Endothelial cell of umbilical vein (primary cell): ENCODE measurements around the gene PLCD3. TPM values are rescaled to one million over a fixed set of nuclear protein-coding genes. Genes with fewer than 3 reads are reported as not detected.

Experiments used
- BruUV-seq: library from RNA; stranded (reverse); fragments of 400-500 nt; replicated peaks from 2 replicates; lab custom pipeline; 2021; lab: Mats Ljungman, UMichigan
- CTCF ChIA-PET: fragments of 300-600, 350-600 bp; sonication (Branson Sonifier 250); formaldehyde crosslinking; loops from one replicate; lab custom pipeline; 2021; ENCODE audit warnings: antibody characterized with exemption, inconsistent platforms; lab: Charles Lee
- POLR2A ChIA-PET: fragments of 300-600, 350-600 bp; sonication (Branson Sonifier 250); formaldehyde crosslinking; loops from one replicate; lab custom pipeline; 2021; ENCODE audit warnings: antibody characterized with exemption, inconsistent platforms; lab: Charles Lee
- DNase-seq: peaks from one replicate; pipeline ENCODE4 v3.0.0-alpha.2; 2011; ENCODE audit warnings: low read depth, low spot score
- FAIRE-seq: peaks from 2 replicates; lab custom pipeline; 2011; peaks lifted over from hg19 to GRCh38; lab: Jason Lieb, UNC
- H2AFZ ChIP-seq: 2 replicates; pipeline ENCODE4 v1.6.0; 2012; ENCODE audit warnings: low read depth, low read length, control low read depth, inconsistent platforms
- H3K27ac ChIP-seq: 2 replicates; pipeline ENCODE4 v1.5.1; 2011; ENCODE audit warnings: low read depth, mild to moderate bottlenecking, control low read depth, low read length, moderate library complexity; ENCODE audit not compliant: insufficient read depth
- H3K27me3 ChIP-seq, 2 experiments: 2 replicates each; pipeline versions ENCODE4 v1.6.0 to v1.6.1; 2011; ENCODE audit warnings: low read length in 2 of 2, mixed read lengths in 1 of 2; ENCODE audit not compliant: control insufficient read depth in 2 of 2, insufficient read depth in 2 of 2
- H3K36me3 ChIP-seq, 2 experiments: 2 replicates in 1 of 2; 3 replicates in 1 of 2; pipeline ENCODE4 v1.5.1; 2011; ENCODE audit warnings: low read length in 2 of 2, mild to moderate bottlenecking in 1 of 2, moderate library complexity in 1 of 2; ENCODE audit not compliant: control insufficient read depth in 2 of 2, insufficient read depth in 2 of 2; ENCODE audit errors: extremely low read depth in 1 of 2
- H3K4me1 ChIP-seq: 3 replicates; pipeline ENCODE4 v1.5.1; 2011; ENCODE audit warnings: mild to moderate bottlenecking, low read length; ENCODE audit not compliant: control insufficient read depth, insufficient read depth; ENCODE audit errors: extremely low read depth
- H3K4me2 ChIP-seq: 2 replicates; pipeline ENCODE4 v1.6.1; 2011; ENCODE audit warnings: low read length, control low read depth, mixed read lengths; ENCODE audit not compliant: insufficient read depth
- H3K4me3 ChIP-seq, 3 experiments: fragments of 200-600 bp in 1 of 3; sonication (generic), shearing (Covaris generic) in 1 of 3; replicated peaks in 1 of 3; 2 replicates each; pipeline ENCODE4 v1.5.1; 2011 to 2016; ENCODE audit warnings: control low read depth in 3 of 3, low read length in 3 of 3, mild to moderate bottlenecking in 2 of 3, inconsistent platforms in 1 of 3, low read depth in 1 of 3, moderate library complexity in 1 of 3; ENCODE audit not compliant: insufficient read depth in 1 of 3
- H3K79me2 ChIP-seq: 2 replicates; pipeline ENCODE4 v1.6.0; 2012; ENCODE audit warnings: low read length, inconsistent platforms; ENCODE audit not compliant: control insufficient read depth, insufficient read depth
- H3K9ac ChIP-seq: replicated peaks from 2 replicates; pipeline ENCODE3; 2011; ENCODE audit warnings: low read length, control low read depth; ENCODE audit not compliant: insufficient read depth; ENCODE audit errors: extremely low read depth
- H3K9me1 ChIP-seq: replicated peaks from 3 replicates; pipeline ENCODE4 v1.6.0; 2011; ENCODE audit warnings: mild to moderate bottlenecking, low read length; ENCODE audit not compliant: control insufficient read depth, insufficient read depth; ENCODE audit errors: extremely low read depth
- H3K9me3 ChIP-seq: replicated peaks from 2 replicates; pipeline ENCODE4 v1.5.1; 2012; ENCODE audit warnings: low read length, inconsistent platforms; ENCODE audit not compliant: control insufficient read depth, insufficient read depth
- H4K20me1 ChIP-seq: replicated peaks from 2 replicates; pipeline ENCODE3; 2011; ENCODE audit warnings: mild to moderate bottlenecking, low read length; ENCODE audit not compliant: control insufficient read depth, insufficient read depth; ENCODE audit errors: extremely low read depth
- POLR2AphosphoS5 ChIP-seq: IDR thresholded peaks from 2 replicates; pipeline ENCODE4 v1.6.1; 2012; ENCODE audit warnings: low read depth, mild to moderate bottlenecking, control low read depth, low read length, moderate library complexity; ENCODE audit not compliant: insufficient read depth
- dilution Hi-C: fragments of 300-500 bp; cut with MboI; formaldehyde crosslinking; loops from one replicate; pipeline ENCODE4 v1.15.0; 2019; ENCODE audit warnings: low sequenced_read_pairs; ENCODE audit not compliant: extremely low pct_ligation_motif_present
- intact Hi-C: fragments of 100-400 bp; cut with micrococcal nuclease; formaldehyde crosslinking; loops from one replicate; pipeline ENCODE4 v1.10.0; 2022
- polyA plus RNA-seq, 4 experiments: library from polyadenylated mRNA; depleted of rRNA in 3 of 4; stranded (reverse) in 3 of 4; unstranded in 1 of 4; fragments of >200 nt; gene quantifications; 2 replicates each; pipeline versions ENCODE4 v1.2.1 to v1.2.3, GENCODE V29; 2011 to 2012; ENCODE audit warnings: missing spikeins in 1 of 4
- total RNA-seq: library from RNA; stranded (reverse); gene quantifications from 2 replicates; pipeline ENCODE4 v1.2.3, GENCODE V29; 2021
- TF ChIP-seq, protein P1 (sequence below), 2 donors: IDR thresholded peaks; 1 replicate in 1 of 2; 2 replicates in 1 of 2; pipeline ENCODE4 v1.5.1; 2011; ENCODE audit warnings: low read length in 2 of 2, mild to moderate bottlenecking in 2 of 2, moderate library complexity in 2 of 2, control low read depth in 1 of 2, inconsistent platforms in 1 of 2, low read depth in 1 of 2; ENCODE audit not compliant: insufficient read depth in 1 of 2; ENCODE audit errors: extremely low read depth in 1 of 2

PLCD3 gene
- total and polyA plus RNA-seq, 2 donors (not counting 3 experiments of a cell fraction or from before 2014, with no cell fraction given) = 30.4 to 43.1 TPM

- Histone ChIP-seq H2AFZ (peak overlapping the region; percentile 67), H3K4me2 (peak overlapping the region; percentile 55), H3K9me1 (no peaks in the 10 kb centered on the region), H3K4me1 (peaks cover 32% of the 10 kb centered on the region), H3K4me3 (peak overlapping the region; percentile 47 to 69 (median 56)), H4K20me1 (no peaks in the 10 kb centered on the region), H3K79me2 (peaks cover 2% of the 10 kb centered on the region), H3K27me3 (no peaks in the 10 kb centered on the region), H3K9ac (peak overlapping the region; percentile 30), H3K36me3 (no peaks in the 10 kb centered on the region), H3K27ac (no peak overlapping the region), H3K9me3 (no peaks in the 10 kb centered on the region)
- ChIA-PET POLR2A (no interaction called here), CTCF (interaction anchor here (0.6 to 7.2 kb wide), 11 partner anchors 12 to 353 kb away, joined by 3 to 476 read pairs (median 5); partner anchors contain the start of gene C1QL1)
- BruUV-seq = no TSS peak
- peak; percentile 49 for DNase-seq
- intact Hi-C loops = loop anchor here (1.0 to 2.0 kb wide), 7 partner anchors 7 to 357 kb away; partner anchors contain the start of gene NMT1
- dilution Hi-C loops = no loop called here
- no peak for FAIRE-seq
- TF ChIP-seq POLR2AphosphoS5 = no peak
- TF ChIP-seq, protein P1, sequence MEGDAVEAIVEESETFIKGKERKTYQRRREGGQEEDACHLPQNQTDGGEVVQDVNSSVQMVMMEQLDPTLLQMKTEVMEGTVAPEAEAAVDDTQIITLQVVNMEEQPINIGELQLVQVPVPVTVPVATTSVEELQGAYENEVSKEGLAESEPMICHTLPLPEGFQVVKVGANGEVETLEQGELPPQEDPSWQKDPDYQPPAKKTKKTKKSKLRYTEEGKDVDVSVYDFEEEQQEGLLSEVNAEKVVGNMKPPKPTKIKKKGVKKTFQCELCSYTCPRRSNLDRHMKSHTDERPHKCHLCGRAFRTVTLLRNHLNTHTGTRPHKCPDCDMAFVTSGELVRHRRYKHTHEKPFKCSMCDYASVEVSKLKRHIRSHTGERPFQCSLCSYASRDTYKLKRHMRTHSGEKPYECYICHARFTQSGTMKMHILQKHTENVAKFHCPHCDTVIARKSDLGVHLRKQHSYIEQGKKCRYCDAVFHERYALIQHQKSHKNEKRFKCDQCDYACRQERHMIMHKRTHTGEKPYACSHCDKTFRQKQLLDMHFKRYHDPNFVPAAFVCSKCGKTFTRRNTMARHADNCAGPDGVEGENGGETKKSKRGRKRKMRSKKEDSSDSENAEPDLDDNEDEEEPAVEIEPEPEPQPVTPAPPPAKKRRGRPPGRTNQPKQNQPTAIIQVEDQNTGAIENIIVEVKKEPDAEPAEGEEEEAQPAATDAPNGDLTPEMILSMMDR (IDR thresholded peaks at IDR 0.05; ENCODE audit: extremely low read depth in 1 of 2, insufficient read depth in 1 of 2, low read depth in 1 of 2, low read length in 2 of 2) = peak; percentile 90 to 91
These were observed 547 bp downstream of the PLCD3 start for GRCh38 chr17:45131616-45132319.
